GM12878 (cell line): ENCODE data around the gene NUDT12. TPM values are rescaled to one million over a fixed set of nuclear protein-coding genes. Genes with fewer than 3 reads are reported as not detected.

Source experiments
- ATAC-seq: fragments of 200-7000 bp; cut with Tn5 transposase; 3 replicates; pipeline ENCODE4 v1.9.1; 2020; ENCODE audit warnings: mild to moderate bottlenecking, moderate library complexity
- BruUV-seq: library from RNA; stranded (reverse); fragments of 400-500 nt; replicated peaks from 2 replicates; lab custom pipeline; 2021; lab: Mats Ljungman, UMichigan
- CTCF ChIA-PET: fragments of 300-600 bp; sonication (Branson Sonifier 250); formaldehyde crosslinking; extraction: SDS; loops from one replicate; lab custom pipeline; 2021; ENCODE audit warnings: inconsistent platforms; lab: Yijun Ruan, JAX
- POLR2A ChIA-PET: fragments of 350-600 bp; formaldehyde crosslinking; extraction: SDS; loops from one replicate; lab custom pipeline; 2021; ENCODE audit warnings: inconsistent platforms; lab: Charles Lee
- RAD21 ChIA-PET: fragments of 300-600 bp; sonication (Branson Sonifier 250); formaldehyde crosslinking; loops from one replicate; lab custom pipeline; 2023; ENCODE audit warnings: antibody characterized with exemption; ENCODE audit not compliant: unreplicated experiment; lab: Charles Lee
- SMC1A ChIA-PET: fragments of 300-600 bp; sonication (Branson Sonifier 250); formaldehyde crosslinking; loops from one replicate; lab custom pipeline; 2023; ENCODE audit not compliant: unreplicated experiment, uncharacterized antibody; lab: Charles Lee
- DNase-seq: peaks from one replicate; pipeline ENCODE4 v3.0.0-alpha.2; 2011; ENCODE audit warnings: low read depth, low spot score
- FAIRE-seq: peaks from 3 replicates; lab custom pipeline; 2011; peaks lifted over from hg19 to GRCh38; lab: Jason Lieb, UNC
- H2AFZ ChIP-seq: 2 replicates; pipeline ENCODE4 v1.6.0; 2011; ENCODE audit warnings: low read depth, low read length, control low read depth; ENCODE audit not compliant: control insufficient read depth
- H3K27ac ChIP-seq: 2 replicates; pipeline ENCODE4 v1.5.1; 2011; ENCODE audit warnings: control low read depth; ENCODE audit not compliant: control insufficient read depth, insufficient read depth
- H3K27me3 ChIP-seq, 2 experiments: replicated peaks in 1 of 2; 2 replicates each; pipeline versions ENCODE4 v1.6.0 to v1.6.1; 2011; ENCODE audit warnings: low read length in 1 of 2; ENCODE audit not compliant: control insufficient read depth in 2 of 2, insufficient read depth in 2 of 2
- H3K36me3 ChIP-seq, 2 experiments: 2 replicates each; pipeline ENCODE4 v1.5.1; 2011; ENCODE audit warnings: low read length in 1 of 2; ENCODE audit not compliant: control insufficient read depth in 2 of 2, insufficient read depth in 2 of 2
- H3K4me1 ChIP-seq: 2 replicates; pipeline ENCODE4 v1.6.1; 2011; ENCODE audit warnings: mild to moderate bottlenecking, low read length, moderate library complexity, mixed read lengths; ENCODE audit not compliant: control insufficient read depth, insufficient read depth
- H3K4me2 ChIP-seq: 2 replicates; pipeline ENCODE4 v1.6.0; 2011; ENCODE audit warnings: control low read depth; ENCODE audit not compliant: control insufficient read depth, insufficient read depth
- H3K4me3 ChIP-seq: fragments of 200-600 bp; sonication (generic); 2 replicates; pipeline ENCODE4 v1.5.1; 2016
- H3K79me2 ChIP-seq: 2 replicates; pipeline ENCODE4 v1.6.0; 2011; ENCODE audit warnings: low read length; ENCODE audit not compliant: control insufficient read depth, insufficient read depth
- H3K9ac ChIP-seq: 2 replicates; pipeline ENCODE4 v1.8.0; 2011; ENCODE audit warnings: low read length, control low read depth, mixed read lengths; ENCODE audit not compliant: control insufficient read depth, insufficient read depth
- H3K9me3 ChIP-seq: replicated peaks from 3 replicates; pipeline ENCODE4 v1.5.1; 2011; ENCODE audit warnings: mild to moderate bottlenecking, low read length; ENCODE audit not compliant: control insufficient read depth, insufficient read depth
- H4K20me1 ChIP-seq: 2 replicates; pipeline ENCODE4 v1.6.0; 2011; ENCODE audit not compliant: control insufficient read depth, insufficient read depth
- CBX5 ChIP-seq: sonication (generic); IDR thresholded peaks from 2 replicates; pipeline ENCODE4 v1.6.1; 2016; ENCODE audit warnings: low read depth, moderate library complexity, mild to moderate bottlenecking, inconsistent platforms
- CHD4 ChIP-seq: fragments of 200-600 bp; sonication (generic); IDR thresholded peaks from 2 replicates; pipeline ENCODE4 v1.6.1; 2016; ENCODE audit warnings: mild to moderate bottlenecking
- EED ChIP-seq: sonication (generic); IDR thresholded peaks from 2 replicates; pipeline ENCODE4 v1.6.1; 2016; ENCODE audit warnings: antibody characterized with exemption, low read depth
- EGR1 ChIP-seq, 2 experiments: IDR thresholded peaks; 1 replicate in 1 of 2; 2 replicates in 1 of 2; pipeline ENCODE4 v1.6.1; 2011 to 2012; ENCODE audit warnings: low read depth in 2 of 2, low read length in 2 of 2, borderline replicate concordance in 1 of 2, mild to moderate bottlenecking in 1 of 2, moderate library complexity in 1 of 2
- FOXK2 ChIP-seq: fragments of 450-650 bp; IDR thresholded peaks from 2 replicates; pipeline ENCODE4 v1.6.1; 2017; ENCODE audit warnings: mild to moderate bottlenecking, moderate library complexity
- FOXM1 ChIP-seq: IDR thresholded peaks from 2 replicates; pipeline ENCODE4 v1.6.1; 2012; ENCODE audit warnings: low read depth, mild to moderate bottlenecking, inconsistent platforms, low read length, moderate library complexity
- GATAD2B ChIP-seq: fragments of 450-650 bp; conservative IDR thresholded peaks from 2 replicates; pipeline ENCODE4 v1.6.1; 2017; ENCODE audit warnings: low read depth, mild to moderate bottlenecking, moderate library complexity
- HDAC2 ChIP-seq: fragments of 200-600 bp; sonication (generic); IDR thresholded peaks from 2 replicates; pipeline ENCODE4 v1.6.1; 2017
- IKZF2 ChIP-seq, 2 experiments: fragments of 450-650 bp; IDR thresholded peaks; 2 replicates each; pipeline ENCODE4 v1.6.1; 2017; ENCODE audit warnings: mild to moderate bottlenecking in 2 of 2, moderate library complexity in 2 of 2
- NFIC ChIP-seq: IDR thresholded peaks from 2 replicates; pipeline ENCODE4 v1.6.1; 2012; ENCODE audit warnings: low read depth, mild to moderate bottlenecking, inconsistent platforms, low read length, moderate library complexity
- PRDM15 ChIP-seq: fragments of 450-650 bp; formaldehyde crosslinking; IDR thresholded peaks from 2 replicates; pipeline ENCODE4 v1.4.0; 2020; ENCODE audit warnings: mild to moderate bottlenecking, moderate library complexity
- SKIL ChIP-seq: fragments of 450-650 bp; IDR thresholded peaks from 2 replicates; pipeline ENCODE4 v1.6.1; 2017; ENCODE audit warnings: mild to moderate bottlenecking, low read depth, inconsistent platforms; ENCODE audit not compliant: poor library complexity, severe bottlenecking
- SUZ12 ChIP-seq: fragments of 200-600 bp; sonication (generic); IDR thresholded peaks from one replicate; pipeline ENCODE4 v1.6.1; 2018; ENCODE audit warnings: antibody characterized with exemption, mild to moderate bottlenecking; ENCODE audit not compliant: unreplicated experiment
- TARDBP ChIP-seq: IDR thresholded peaks from 2 replicates; pipeline ENCODE4 v1.6.1; 2016; ENCODE audit warnings: borderline replicate concordance
- TBL1XR1 ChIP-seq: IDR thresholded peaks from 2 replicates; pipeline ENCODE4 v1.6.1; 2012; ENCODE audit warnings: low read depth, low read length, improper control_type of control experiment
- YBX1 ChIP-seq: fragments of 450-650 bp; IDR thresholded peaks from 2 replicates; pipeline ENCODE4 v1.6.1; 2016; ENCODE audit warnings: antibody characterized with exemption
- ZNF217 ChIP-seq: fragments of 450-650 bp; IDR thresholded peaks from 2 replicates; pipeline ENCODE4 v1.6.1; 2017; ENCODE audit warnings: antibody characterized with exemption, mild to moderate bottlenecking
- ZNF274 ChIP-seq: IDR thresholded peaks from one replicate; pipeline ENCODE4 v1.8.0; 2011; ENCODE audit not compliant: insufficient read length, insufficient read depth
- WGBS: methylation state at CpG from one replicate; pipeline ENCODE4 v1.1.6; 2016; ENCODE audit warnings: low lambda C conversion rate; ENCODE audit not compliant: insufficient replicate concordance, insufficient coverage; ENCODE audit errors: missing lambda C conversion rate; 5-methylcytosine and 5-hydroxymethylcytosine counted together
- in situ Hi-C: fragments of 300-500 bp; cut with MboI; formaldehyde crosslinking; loops from 9 replicates; pipeline ENCODE4 v1.14.3; 2018; ENCODE audit warnings: mixed read lengths
- intact Hi-C: fragments of 100-400 bp; cut with micrococcal nuclease; formaldehyde crosslinking; loops from one replicate; pipeline ENCODE4 v1.14.2; 2022; ENCODE audit not compliant: unreplicated experiment
- polyA plus RNA-seq, 11 experiments: library from polyadenylated mRNA; depleted of rRNA in 4 of 11; unstranded in 6 of 11; stranded (reverse) in 5 of 11; fragments of >200 nt; fragmentation: Nextera tagmentation in 4 of 11; fragmentation: Illumina TruSeq in 1 of 11; extraction: Ambion mirVana in 4 of 11; extraction: Trizol in 1 of 11; gene quantifications; 1 replicate in 1 of 11; 2 replicates in 10 of 11; pipeline versions ENCODE4 v1.2.1 to v1.2.3, GENCODE V29; 2011 to 2016; ENCODE audit warnings: inconsistent platforms in 2 of 11, missing spikeins in 2 of 11, low read depth in 1 of 11
- total RNA-seq, 4 experiments: library from RNA; depleted of rRNA in 3 of 4; stranded (reverse); fragments of >200 nt in 3 of 4; fragmentation: Illumina TruSeq in 1 of 4; extraction: Trizol in 1 of 4; gene quantifications; 2 replicates each; pipeline versions ENCODE4 v1.2.1 to v1.2.3, GENCODE V29; 2013 to 2021

The NUDT12 gene
- total and polyA plus RNA-seq, 10 of the 15 experiments (the other 5 are each of a cell fraction or from before 2014, with no cell fraction given), result 2.9 to 9.0 (median 5.2) TPM

- intact Hi-C loops, result no loop called here
- H3K4me1 ChIP-seq, result no peaks in the 10 kb centered on the region
- no peaks in the 10 kb centered on the region for H3K9me3 ChIP-seq
- no peaks in the 10 kb centered on the region for H3K36me3 ChIP-seq
- FAIRE-seq, result no peak
- H3K9ac ChIP-seq, result no peak overlapping the region
- H3K27me3 ChIP-seq, result no peaks in the 10 kb centered on the region; a peak in 1 of 4 replicates
- ChIA-PET RAD21 (interaction anchor here (1.7 kb wide), 1 partner anchor 16 kb away, joined by 4 read pairs; no protein-coding TSS in a partner anchor), CTCF (interaction anchor here (1.0 kb wide), 2 partner anchors 12 to 50 kb away, joined by 3 read pairs; no protein-coding TSS in a partner anchor), POLR2A (no interaction called here), SMC1A (no interaction called here)
- H3K79me2 ChIP-seq, result no peaks in the 10 kb centered on the region
- no peak overlapping the region for H2AFZ ChIP-seq
- WGBS, result 17% methylated on average over 1 of the region's 1 CpG
- H3K27ac ChIP-seq, result no peak overlapping the region
- no peak for DNase-seq
- no peaks in the 10 kb centered on the region for H4K20me1 ChIP-seq
- no peak overlapping the region for H3K4me3 ChIP-seq
- ATAC-seq, result no peak
- H3K4me2 ChIP-seq, result no peak overlapping the region
- BruUV-seq, result no TSS peak
- in situ Hi-C loops, result no loop called here
- TF ChIP-seq IKZF2 (IDR thresholded peaks at IDR 0.05), result no peak
- TF ChIP-seq CBX5, result no peak
- no peak for TF ChIP-seq PRDM15
- TF ChIP-seq NFIC, result no peak
- TF ChIP-seq FOXM1, result no peak
- no peak for TF ChIP-seq TBL1XR1
- TF ChIP-seq ZNF217, result no peak
- no peak for TF ChIP-seq SUZ12
- TF ChIP-seq CHD4, result no peak
- no peak for TF ChIP-seq EED
- no peak for TF ChIP-seq SKIL
- no peak for TF ChIP-seq ZNF274
- TF ChIP-seq TARDBP, result no peak
- no peak for TF ChIP-seq YBX1
- TF ChIP-seq EGR1 (IDR thresholded peaks at IDR 0.05; ENCODE audit: borderline replicate concordance in 1 of 2, low read depth in 2 of 2, low read length in 2 of 2), result no peak
- TF ChIP-seq HDAC2, result no peak
- no peak for TF ChIP-seq GATAD2B
- no peak for TF ChIP-seq FOXK2
These were observed 37.2 kb downstream of the NUDT12 start for GRCh38 chr5:103525361-103525760.
